Umbilical cord (tissue), 2 donors: ENCODE measurements around the gene UQCC2. TPM values are rescaled to one million over a fixed set of nuclear protein-coding genes. Genes with fewer than 3 reads are reported as not detected.

Source experiments
- DNase-seq: peaks from one replicate; pipeline ENCODE4 v3.0.0-alpha.2; 2015; ENCODE audit warnings: low spot score
- total RNA-seq: library from RNA; depleted of rRNA; stranded (reverse); fragments of >200 nt; gene quantifications from one replicate; pipeline ENCODE4 v1.2.3, GENCODE V29; 2014; ENCODE audit warnings: low replicate concordance; ENCODE audit not compliant: insufficient read depth

The UQCC2 gene
- total RNA-seq, 1 donor from 2014 or later, result 8.2 TPM

DNA sequence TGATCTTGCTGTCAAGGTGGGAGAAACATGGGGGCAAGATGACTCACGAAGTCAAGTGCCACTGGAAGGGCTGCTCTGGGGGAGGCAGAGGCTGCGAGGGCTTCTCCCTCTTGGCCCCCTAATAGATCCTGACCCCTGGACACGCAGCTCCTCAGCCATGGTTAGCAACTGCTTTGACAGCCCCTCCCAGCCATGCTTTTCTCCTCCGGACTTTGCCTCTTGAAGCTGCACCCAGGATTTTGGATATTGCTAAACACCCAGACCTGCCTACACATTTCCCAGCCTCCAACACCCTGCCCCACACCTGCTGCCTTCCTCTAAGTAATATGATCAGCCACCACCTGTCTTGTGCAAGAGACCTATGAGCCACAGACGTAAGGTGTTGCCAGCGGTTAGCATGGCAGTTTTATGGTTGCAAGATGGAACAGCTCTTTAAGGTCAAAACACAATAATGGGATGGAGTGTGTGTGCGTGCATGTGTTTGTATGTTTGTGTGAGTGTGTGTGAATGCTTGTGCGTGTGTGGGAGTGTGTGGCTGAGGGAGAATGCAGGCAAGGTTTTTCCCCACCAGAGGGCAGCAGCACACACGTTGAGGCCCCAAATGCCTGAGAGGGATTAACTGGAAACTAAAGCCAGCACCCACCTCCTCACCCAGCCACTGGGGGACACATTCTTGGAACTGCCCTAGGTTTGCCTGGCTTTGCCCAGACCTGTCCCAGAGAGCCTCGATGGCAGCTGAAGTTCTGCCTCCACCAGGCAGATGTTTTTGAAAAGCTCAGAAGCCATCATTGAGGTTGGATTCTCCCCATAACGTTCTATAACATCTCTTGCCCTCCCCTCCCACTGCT is 32.7 kb upstream of the UQCC2 start:
- DNase-seq, result peak; percentile 73

DNA sequence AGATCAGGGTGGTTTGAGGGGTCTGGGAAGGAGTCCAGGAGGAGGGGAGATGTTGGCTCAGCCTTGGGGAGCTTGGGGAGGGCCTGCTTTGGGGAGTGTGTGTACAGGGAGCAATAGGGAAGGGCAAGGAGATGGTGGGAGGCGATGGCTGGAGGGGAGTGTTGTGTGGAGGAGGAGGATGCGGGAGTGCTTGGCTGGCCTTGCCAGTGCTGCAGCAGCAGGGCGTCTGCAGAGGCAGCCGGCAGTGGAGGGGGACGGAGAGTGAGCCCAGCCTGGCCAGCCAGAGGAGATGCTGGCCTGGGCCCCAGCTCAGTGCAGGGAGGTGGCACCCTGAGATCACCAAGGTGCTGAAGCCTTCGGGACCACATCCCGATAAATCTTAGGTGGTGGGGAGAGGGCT is 31.3 kb upstream of the UQCC2 start:
- DNase-seq, result no peak

DNA sequence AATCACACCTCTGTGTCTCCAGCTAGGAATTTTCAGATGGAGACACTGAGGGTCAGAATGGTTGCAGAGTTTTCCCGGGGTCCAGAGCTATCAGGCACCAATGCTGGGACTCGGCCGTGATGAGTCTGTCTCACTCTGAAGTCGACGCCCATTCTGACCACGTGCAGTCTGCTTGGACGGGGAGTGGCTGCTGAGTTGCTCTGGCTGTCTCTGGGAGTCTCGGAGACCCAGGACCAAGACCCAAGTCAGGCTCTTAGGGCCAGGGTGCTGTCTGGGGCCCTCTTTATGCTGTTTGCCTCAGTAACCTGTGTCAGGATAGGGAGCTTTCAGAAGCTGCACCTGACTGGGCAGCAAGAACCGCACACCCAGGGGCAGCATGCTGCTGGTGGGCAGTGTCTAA is 30.6 kb upstream of the UQCC2 start:
- DNase-seq, result no peak

DNA sequence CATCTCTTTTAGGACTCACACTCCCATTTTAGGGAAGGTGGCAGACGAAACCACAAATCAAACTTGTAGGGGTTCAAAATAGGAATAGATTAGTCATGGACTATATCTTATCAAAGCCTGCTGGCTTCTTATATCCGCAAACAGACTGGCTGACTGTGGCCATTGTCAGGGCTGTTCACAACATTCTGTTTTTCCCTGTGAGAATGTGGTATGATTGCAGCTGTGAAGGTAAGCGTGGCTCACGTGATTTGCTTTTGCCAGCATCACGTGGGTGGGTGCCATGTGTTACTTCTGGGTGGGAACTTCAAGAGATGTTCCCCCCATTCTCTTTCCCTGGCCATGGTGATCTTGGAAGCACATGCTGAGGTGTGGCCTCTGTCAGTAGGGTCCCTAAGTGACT is 29.3 kb upstream of the UQCC2 start:
- no peak for DNase-seq

DNA sequence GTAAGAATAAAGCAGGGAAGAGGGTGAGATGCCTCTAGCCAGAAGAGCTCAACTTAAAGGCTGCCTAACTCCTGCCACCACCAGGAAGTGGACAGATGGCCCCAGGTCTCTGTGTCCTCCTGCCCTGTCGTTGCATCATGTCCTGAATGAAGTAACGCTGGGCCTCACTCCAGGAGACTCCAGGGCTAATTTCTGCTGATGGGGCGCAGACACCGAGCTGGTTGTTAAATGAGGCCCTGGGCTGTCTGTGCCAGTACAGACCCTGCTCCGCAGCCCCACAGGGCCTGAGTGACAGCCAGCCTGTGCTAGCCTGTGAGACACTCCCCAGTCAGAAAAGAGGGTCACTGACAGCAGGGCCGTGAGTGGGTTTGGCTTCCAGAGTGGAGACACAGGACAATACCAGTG is 28.7 kb upstream of the UQCC2 start:
- no peak for DNase-seq

DNA sequence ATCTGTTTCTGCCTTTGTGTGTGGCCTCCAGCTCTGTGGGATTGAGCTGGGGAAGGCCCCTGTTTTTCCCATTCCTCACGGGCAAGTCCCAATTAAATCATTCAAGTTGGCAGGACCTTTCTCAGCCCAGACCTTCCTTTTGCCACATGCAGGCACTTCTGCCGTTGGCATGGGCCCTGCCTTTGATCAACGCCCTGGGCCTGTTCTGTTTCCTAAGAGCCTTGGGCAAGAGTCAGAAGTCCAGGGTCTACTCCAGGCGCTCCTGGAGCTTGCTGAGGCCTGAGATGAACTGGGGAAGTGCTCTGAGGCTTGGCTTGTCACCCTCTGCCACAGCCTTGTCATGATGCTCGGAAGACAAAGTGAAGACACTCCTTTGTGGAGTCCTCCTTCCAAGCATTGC is 28.1 kb upstream of the UQCC2 start:
- no peak for DNase-seq

DNA sequence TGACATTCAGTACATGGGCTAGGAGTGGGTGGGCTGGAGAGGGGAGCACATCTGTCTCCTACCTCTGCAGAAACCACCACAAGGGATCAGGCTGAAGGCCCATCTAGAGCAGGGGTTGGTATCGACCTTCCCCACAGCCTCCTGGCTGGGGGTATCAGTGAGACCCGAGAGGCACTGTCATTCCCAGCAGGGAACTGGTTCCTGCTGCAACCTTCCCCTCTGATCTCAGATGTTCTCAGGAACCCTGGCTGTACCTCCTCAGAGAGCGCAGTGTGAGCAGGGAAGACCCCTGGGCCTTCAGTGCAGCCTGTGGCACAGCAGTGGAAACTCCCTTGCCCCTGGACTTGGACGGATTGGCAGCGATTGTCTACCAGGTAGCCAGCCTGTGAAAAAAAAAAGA is 27.4 kb upstream of the UQCC2 start:
- no peak for DNase-seq

DNA sequence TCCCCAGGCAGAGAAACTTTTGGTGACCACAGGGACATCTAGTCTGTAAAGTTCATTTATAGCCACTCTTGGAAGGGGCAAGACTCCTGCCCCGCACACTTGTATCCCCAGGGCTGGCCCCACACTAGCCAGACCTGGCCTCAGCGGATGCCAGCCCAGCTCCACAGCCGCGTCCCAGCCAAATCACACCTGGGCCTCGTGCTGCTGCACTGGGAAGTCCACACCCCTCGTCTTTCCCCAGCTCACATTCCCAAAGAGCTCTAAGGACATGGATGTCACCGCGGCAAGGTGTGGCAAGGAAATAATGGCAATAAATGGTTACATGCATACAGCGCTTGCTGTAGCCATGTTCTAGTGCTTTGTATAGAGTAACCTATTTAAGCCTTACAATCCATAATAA is 26.7 kb upstream of the UQCC2 start:
- DNase-seq, result no peak

DNA sequence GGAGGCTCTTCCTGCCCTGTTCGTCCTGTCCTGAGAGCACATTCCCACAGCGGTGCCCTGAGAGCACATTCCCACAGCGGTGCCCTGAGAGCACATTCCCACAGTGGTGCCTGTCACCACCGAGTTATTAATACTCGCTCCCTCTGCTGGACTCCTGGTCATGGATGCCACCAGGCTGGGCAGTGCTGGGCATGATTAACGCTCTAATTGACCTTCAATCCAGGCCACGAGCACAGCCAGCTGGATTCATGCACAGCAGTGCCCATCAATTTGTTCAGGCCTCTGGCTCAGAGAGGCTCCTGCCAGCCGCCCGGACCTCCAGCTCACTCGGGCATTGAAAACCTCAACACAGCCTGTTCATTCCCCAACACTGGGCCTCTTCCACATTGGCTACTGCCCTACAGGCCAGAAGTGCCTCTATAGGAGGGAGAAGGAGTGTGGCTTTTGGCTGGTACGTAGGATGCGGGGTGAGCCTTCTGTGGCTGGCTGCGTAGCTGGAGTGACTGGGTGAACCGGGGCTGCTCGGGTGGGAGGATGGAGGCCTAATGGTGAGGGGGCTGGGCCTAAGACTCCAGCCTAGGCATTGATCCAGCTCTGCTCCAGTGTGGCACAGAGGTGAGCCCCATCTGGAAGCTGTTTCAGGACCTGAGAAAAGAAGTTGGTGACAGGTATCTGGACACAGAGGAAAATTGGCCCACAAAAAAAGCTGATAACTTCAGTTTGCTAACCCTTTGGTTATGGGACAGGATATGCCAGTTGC is 25.9 kb upstream of the UQCC2 start:
- no peak for DNase-seq

DNA sequence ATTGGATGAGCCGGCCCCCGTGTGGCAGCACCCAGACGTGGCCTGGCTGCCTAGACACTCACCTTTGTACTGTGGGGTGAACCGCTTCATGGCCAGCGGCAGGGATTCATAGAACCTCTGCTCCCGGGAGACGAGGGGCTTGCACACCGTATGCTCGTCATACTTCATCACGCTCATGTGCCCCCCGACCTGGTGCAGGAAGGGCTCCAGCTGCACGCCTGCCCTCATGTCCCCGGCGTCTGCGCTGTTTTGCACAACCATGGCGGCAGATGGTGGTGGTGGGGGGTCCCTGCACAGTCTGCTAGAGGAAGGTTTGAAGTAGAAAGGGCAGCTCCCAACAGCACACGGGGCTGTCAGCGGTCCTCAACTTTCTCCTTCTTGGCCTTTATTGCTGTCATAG is 23.7 kb upstream of the UQCC2 start:
- no peak for DNase-seq

DNA sequence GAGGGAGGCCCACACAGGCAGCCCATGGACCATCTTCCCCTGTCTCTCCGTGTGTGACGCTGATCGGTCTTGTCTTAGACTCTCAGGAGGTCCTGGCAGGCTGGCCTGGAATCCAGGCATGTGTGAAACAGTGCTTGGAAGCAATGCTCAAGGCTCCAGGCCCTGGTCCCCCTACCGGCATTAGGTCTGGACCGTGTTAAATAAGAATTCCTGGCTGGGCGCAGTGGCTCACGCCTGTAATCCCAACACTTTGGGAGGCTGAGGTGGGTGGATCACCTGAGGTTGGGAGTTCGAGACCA is 22.2 kb upstream of the UQCC2 start:
- no peak for DNase-seq

DNA sequence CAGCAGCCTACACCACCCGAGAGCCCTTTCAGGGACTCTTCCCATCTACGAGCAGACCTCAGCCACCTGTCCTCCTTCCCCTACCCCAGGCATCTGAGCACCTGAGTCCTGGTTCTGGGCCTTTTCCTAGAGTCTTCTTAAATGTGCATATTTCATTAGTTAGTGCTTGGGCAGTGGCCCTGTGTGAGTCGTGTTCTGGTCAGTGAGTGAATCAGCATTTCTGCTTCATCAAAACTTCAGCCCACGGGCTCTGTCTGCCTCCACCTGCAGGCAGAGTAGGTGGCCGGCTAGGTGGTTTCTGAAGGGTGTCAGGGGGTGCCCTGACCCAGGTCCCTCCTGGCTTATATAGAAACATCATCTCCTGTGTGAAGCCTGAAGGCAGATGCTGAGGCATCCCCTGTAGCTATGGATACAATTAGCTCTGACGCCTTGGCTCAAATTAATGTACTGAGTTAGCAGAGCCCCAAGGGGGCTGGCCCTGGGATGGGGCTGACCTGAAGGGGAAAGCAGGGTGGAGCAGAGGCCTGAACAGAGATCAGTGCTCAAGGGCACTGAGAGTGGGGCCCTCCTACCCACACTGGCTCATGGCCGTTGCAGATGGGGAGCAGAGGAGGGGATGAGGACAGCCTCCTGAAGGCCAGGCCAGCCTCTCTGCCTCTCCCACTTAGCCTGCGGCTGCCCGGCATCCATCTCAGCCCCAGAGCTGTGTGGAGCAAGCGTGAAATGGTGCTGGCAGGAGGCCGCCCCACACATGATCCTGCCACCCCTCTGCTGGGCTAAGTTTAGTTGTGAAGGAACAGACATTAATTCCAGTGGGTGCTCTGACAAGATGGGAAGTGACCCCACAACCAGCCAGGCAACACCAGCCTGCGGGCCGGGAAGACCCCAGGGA is 21.6 kb upstream of the UQCC2 start:
- no peak for DNase-seq

DNA sequence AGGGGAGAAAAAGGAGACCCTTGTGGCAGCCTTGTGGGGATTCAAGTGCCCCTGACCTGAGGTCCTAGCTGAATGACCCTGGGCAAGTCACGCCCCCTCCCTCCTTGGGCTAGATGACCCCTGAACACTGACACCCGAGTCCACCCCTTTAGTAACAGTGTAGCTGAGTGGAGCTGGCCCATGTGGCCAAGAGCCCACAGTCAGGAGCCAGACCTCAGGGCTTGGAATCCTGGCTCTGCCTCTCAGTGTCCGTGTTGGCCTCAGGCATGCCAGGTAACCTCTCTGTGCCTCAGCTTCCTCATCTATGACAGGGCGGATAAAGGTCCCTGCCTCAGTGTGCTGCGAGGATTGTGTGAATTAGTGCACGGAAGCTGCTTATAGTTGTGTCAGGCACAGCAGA is 20.9 kb upstream of the UQCC2 start:
- DNase-seq, result no peak

DNA sequence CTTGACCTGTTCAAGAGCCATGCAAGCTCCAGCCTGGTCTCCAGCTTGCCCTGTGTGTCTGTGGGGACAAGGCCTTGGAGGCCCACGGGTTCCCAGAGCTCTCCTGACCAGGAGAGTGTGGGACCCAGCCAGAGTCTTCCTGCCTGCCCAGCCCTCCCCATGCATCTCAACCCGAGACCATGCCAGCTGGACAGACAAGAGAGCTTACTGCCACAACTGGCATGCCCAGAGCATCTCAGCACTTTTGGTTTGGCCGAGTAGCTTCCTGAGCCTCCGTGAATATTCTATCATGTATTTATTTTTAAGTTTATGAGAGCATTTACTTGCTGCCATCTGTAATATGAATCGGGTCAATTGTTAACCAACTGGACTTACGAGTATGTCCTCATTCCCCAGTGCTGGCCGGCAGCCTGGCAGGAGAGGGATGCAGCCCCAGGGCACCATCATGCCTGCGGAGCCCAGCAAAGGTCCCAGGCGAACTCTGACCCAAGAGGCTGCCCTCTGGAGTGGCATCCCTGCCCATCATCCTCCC is 20.3 kb upstream of the UQCC2 start:
- DNase-seq, result no peak

DNA sequence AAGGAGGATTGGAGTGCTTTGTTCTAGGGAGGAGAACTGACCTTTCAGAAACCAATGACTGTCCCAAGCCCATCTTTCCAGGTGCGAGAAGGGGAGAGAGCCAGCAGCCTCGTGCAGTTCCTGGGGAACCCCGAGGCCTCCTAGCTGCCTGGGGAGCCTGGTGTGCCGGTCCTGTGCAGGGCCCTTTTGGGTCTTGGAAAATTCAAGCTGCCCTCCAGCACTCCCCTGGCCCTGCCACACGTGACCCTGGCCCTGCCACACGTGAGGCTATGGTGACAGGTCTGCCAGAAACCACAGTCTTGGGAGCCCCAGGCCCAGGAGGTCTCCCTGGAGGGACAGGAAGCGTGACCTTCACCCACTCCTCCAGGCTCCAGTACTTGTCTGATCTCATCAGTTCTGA is 19.5 kb upstream of the UQCC2 start:
- DNase-seq, result no peak

DNA sequence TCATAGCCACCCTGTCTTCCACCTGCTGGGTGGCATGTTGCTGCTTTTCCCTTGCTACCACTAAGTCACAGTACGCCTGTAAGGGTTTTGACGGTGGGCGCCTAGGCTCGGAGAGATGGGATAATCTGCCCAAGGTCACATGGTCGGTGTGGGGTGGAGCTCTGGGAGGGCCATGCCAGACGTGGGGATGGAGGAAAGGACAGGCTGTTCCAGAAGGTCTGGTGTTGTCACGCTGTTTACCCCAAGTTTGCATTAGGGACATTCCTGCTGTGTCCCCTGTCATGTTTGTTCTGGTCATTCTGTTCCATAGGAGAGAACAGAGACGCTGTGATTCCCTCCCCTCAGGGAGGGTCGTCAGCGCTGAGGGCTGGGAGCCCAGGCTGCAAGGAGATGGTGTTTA is 19.1 kb upstream of the UQCC2 start:
- no peak for DNase-seq

DNA sequence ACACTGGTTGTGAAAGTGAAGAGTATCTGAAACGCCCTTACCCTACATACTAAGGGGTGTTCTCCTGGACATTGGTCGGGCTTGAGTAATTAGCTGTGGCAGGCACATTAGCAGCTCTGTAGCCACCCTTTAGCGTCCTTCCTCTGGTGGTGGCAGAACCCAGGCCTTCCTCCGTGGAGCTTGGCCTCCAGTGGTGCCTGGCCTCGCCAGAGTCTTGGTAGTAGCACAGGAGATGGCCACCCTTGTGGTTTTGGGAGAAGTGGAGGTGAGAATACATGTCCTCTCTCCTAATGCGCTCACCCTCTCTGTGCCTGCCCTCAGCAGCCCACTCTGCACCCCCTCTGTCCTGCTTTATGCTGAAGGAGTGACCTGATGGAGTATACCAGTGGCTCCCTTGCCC is 17.6 kb upstream of the UQCC2 start:
- DNase-seq, result no peak

DNA sequence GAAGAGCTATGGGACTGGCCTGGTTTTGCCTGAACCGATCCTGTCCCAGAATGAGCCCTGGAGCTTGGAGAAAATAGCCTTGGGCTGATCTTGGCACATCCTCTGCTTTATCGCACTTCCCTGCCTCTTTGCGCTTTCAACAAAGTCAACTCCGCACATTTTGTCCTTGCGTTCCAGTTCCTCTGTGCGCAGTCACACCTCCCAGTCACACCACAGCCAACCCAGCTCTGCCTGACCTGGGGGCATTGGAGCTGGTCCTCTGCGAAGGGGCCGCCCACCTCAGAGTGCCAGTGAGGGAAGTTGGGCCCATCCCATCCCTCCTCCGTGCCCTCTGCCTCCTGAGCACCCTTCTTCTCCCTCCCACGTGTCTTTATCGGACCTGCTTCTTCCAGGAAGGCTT is 16.9 kb upstream of the UQCC2 start:
- DNase-seq, result no peak

DNA sequence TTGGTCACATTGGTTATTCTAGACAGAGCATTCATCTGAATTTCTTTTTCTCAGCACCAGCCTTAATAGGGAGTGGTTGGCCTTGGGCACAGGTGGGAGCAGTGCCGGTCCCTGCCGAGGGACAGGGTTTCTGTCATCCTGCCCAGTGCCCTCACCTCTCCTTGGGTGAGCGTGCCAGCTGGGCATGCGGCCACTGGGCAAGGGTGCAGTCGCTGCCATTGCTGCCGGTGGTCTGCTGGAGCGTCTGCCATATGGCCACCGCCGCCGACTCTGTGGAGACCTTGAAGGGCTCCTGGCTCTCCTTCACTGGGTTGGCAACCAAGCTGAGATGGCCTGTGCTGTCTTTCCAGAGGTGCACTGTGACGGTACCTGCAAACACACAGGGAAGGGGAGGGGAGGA is 16.4 kb upstream of the UQCC2 start:
- no peak for DNase-seq

DNA sequence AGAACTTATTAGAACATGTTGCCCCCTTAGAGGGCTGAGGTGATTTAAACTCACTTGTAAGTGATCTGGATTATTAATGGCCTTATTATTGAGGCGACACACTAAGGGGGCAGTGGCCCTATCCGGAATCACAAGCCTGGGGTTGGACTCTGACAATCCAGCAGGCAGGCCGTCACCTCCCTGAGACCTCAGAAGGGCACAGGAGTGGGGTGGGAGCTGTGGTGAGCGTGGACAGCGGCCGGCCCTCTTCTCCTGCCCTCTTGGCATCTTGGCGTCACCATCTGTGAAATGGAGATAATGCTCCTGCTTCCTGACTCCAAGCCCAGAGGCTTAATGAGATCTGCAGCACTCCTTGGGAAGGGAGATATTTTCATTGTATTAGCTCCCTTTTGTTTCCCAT is 15.6 kb upstream of the UQCC2 start:
- no peak for DNase-seq

DNA sequence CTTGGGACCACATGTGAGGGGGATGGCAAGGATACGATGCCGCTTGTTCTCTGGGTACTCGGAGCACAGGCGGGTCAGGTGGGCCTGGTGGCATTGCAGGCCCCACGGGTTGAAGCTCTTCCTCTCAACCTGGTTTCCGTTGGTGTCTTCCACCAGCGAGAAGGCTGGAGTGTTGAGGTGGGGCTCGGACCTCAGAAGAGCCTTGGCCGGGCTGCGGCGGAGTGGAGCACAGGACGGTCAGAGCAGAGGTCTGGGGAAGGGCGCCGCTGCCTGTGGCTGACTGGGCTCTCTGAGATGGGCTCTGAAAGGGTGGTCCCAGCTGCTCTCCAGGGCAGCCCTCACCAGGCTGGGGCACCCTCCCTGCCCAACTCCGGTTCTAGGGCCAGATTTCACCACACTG is 15.2 kb upstream of the UQCC2 start:
- DNase-seq, result no peak
